DND-41 (cell line): ENCODE data around the gene PIK3CB.

Source experiments
- EZH2 ChIP-seq: IDR thresholded peaks from 3 replicates; pipeline ENCODE4 v1.6.1; 2012; ENCODE audit warnings: borderline replicate concordance, low read depth, mild to moderate bottlenecking, moderate library complexity, low read length, inconsistent platforms; ENCODE audit not compliant: severe bottlenecking
- TF ChIP-seq, protein P1 (sequence below): IDR thresholded peaks from 2 replicates; pipeline ENCODE4 v1.5.1; 2012; ENCODE audit warnings: borderline replicate concordance, low read length, moderate library complexity, mild to moderate bottlenecking; ENCODE audit not compliant: poor library complexity, severe bottlenecking; ENCODE audit errors: extremely low read depth

DNA sequence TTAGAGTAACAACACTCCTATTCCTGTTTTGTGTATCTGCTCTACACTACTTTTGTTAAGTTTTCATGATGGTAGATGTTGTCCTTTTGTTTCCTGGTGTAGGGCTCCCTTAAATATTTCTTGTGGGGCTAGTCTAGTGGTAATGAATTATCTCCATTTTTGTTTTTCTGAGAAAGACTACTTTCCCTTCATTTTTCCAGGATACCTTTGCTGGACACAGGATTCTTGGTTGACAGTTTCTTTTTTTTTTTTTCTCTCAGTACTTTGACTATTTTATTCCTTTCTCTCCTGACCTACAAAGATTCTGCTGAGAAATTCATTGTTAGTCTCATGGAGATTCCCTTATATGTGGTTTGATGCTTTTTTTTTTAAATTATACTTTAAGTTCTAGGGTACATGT lies 188.2 kb downstream of the PIK3CB start:
- TF ChIP-seq, protein P1, sequence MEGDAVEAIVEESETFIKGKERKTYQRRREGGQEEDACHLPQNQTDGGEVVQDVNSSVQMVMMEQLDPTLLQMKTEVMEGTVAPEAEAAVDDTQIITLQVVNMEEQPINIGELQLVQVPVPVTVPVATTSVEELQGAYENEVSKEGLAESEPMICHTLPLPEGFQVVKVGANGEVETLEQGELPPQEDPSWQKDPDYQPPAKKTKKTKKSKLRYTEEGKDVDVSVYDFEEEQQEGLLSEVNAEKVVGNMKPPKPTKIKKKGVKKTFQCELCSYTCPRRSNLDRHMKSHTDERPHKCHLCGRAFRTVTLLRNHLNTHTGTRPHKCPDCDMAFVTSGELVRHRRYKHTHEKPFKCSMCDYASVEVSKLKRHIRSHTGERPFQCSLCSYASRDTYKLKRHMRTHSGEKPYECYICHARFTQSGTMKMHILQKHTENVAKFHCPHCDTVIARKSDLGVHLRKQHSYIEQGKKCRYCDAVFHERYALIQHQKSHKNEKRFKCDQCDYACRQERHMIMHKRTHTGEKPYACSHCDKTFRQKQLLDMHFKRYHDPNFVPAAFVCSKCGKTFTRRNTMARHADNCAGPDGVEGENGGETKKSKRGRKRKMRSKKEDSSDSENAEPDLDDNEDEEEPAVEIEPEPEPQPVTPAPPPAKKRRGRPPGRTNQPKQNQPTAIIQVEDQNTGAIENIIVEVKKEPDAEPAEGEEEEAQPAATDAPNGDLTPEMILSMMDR = no peak
- TF ChIP-seq EZH2 = no peak
